ENCODE data around the gene ANAPC4. TPM values are rescaled to one million over a fixed set of nuclear protein-coding genes. Genes with fewer than 3 reads are reported as not detected.

ANAPC4 gene
- total RNA-seq, 2 donors from 2014 or later = 41.7 to 46.4 TPM

GRCh38 chr4:25448379-25449109, 71.5 kb downstream of the ANAPC4 start:
- DNase-seq = no peak
- no peaks in the 10 kb centered on the region for H3K27me3 Mint-ChIP-seq (ENCODE audit: insufficient read depth)
- WGBS, 2 experiments (ENCODE audit: insufficient coverage in 1 of 2, insufficient read length in 1 of 2) = 86 to 100% methylated on average over 2 to 5 of the region's 5 CpGs
- H3K9me3 ChIP-seq (ENCODE audit: control insufficient read depth, low read length) = no peaks in the 10 kb centered on the region
- H3K27ac Mint-ChIP-seq = no peak overlapping the region
- peaks cover 7% of the 10 kb centered on the region for H3K4me1 Mint-ChIP-seq
- no peaks in the 10 kb centered on the region for H3K4me1 ChIP-seq (ENCODE audit: control insufficient read depth, insufficient read depth, low read length)
- H3K36me3 Mint-ChIP-seq (ENCODE audit: low read depth) = no peaks in the 10 kb centered on the region
- no peak overlapping the region for H3K9ac ChIP-seq (ENCODE audit: extremely low read depth, low read length, poor library complexity, severe bottlenecking)
- H3K4me3 Mint-ChIP-seq = no peak overlapping the region
- no peaks in the 10 kb centered on the region for H3K9me3 Mint-ChIP-seq
- H3K27ac ChIP-seq (ENCODE audit: low read depth, low read length) = no peak overlapping the region
- H3K36me3 ChIP-seq (ENCODE audit: control insufficient read depth, insufficient read depth, low read length) = no peaks in the 10 kb centered on the region
- no peak overlapping the region for H3K4me3 ChIP-seq (ENCODE audit: low read length)
- TF ChIP-seq, protein P1, sequence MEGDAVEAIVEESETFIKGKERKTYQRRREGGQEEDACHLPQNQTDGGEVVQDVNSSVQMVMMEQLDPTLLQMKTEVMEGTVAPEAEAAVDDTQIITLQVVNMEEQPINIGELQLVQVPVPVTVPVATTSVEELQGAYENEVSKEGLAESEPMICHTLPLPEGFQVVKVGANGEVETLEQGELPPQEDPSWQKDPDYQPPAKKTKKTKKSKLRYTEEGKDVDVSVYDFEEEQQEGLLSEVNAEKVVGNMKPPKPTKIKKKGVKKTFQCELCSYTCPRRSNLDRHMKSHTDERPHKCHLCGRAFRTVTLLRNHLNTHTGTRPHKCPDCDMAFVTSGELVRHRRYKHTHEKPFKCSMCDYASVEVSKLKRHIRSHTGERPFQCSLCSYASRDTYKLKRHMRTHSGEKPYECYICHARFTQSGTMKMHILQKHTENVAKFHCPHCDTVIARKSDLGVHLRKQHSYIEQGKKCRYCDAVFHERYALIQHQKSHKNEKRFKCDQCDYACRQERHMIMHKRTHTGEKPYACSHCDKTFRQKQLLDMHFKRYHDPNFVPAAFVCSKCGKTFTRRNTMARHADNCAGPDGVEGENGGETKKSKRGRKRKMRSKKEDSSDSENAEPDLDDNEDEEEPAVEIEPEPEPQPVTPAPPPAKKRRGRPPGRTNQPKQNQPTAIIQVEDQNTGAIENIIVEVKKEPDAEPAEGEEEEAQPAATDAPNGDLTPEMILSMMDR (conservative IDR thresholded peaks at IDR 0.05) = no peak
- no peaks in the 10 kb centered on the region for H3K27me3 ChIP-seq (ENCODE audit: control insufficient read depth, insufficient read depth, low read length, poor library complexity, severe bottlenecking)

DNA sequence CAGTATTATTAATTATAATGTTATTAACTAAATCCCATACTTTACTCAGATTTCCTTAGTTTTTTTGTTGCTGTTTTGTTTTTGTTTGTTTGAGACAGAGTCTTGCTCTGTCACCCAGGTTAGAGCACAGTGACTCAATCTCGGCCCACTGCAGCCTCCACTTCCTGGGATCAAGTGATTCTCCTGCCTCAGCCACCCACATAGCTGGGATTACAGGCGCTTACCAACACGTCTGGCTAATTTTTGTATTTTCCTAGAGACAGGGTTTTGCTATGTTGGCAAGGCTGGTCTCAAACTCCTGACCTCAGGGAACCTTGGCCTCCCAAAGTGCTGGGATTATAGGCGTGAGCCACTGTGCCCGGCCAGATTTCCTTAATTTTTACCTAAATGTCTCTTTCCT, 72.2 kb downstream of the ANAPC4 start:
- 74 to 81% methylated on average over 5 of the region's 5 CpGs for WGBS, 2 experiments (ENCODE audit: insufficient coverage in 1 of 2, insufficient read length in 1 of 2)
- Histone ChIP-seq H3K27ac (ENCODE audit: low read depth, low read length) (no peak overlapping the region), H3K27me3 (ENCODE audit: control insufficient read depth, insufficient read depth, low read length, poor library complexity, severe bottlenecking) (no peaks in the 10 kb centered on the region), H3K4me3 (ENCODE audit: low read length) (no peak overlapping the region), H3K9me3 (ENCODE audit: control insufficient read depth, low read length) (no peaks in the 10 kb centered on the region), H3K36me3 (ENCODE audit: control insufficient read depth, insufficient read depth, low read length) (no peaks in the 10 kb centered on the region), H3K9ac (ENCODE audit: extremely low read depth, low read length, poor library complexity, severe bottlenecking) (no peak overlapping the region), H3K4me1 (ENCODE audit: control insufficient read depth, insufficient read depth, low read length) (peaks cover 4% of the 10 kb centered on the region)
- TF ChIP-seq, protein P1 (conservative IDR thresholded peaks at IDR 0.05) = no peak
- Mint-ChIP-seq H3K4me1 (peaks cover 7% of the 10 kb centered on the region), H3K9me3 (no peaks in the 10 kb centered on the region), H3K27ac (no peak overlapping the region), H3K27me3 (ENCODE audit: insufficient read depth) (no peaks in the 10 kb centered on the region), H3K4me3 (no peak overlapping the region), H3K36me3 (ENCODE audit: low read depth) (no peaks in the 10 kb centered on the region)
- no peak for DNase-seq

DNA sequence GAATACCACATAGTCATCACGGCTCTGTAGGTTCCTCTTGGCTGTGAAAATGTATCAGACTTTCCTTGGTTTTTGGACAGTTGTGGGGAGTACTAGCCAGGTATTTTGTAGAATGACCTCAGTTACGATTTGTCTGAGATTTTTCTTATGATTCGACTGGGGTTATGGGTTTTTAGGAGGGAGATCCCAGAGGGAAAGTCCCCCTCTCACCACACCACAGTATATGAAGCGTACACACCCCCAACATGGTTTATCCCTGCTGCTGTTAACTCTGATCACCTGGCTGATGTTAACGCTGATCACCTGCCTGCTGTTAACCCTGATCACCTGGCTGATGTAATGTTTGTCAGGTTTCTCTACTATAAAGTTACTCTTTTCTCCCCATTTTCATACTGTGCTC, 72.6 kb downstream of the ANAPC4 start:
- Mint-ChIP-seq H3K4me1 (peaks cover 7% of the 10 kb centered on the region), H3K27ac (no peak overlapping the region), H3K36me3 (ENCODE audit: low read depth) (no peaks in the 10 kb centered on the region), H3K4me3 (no peak overlapping the region), H3K27me3 (ENCODE audit: insufficient read depth) (no peaks in the 10 kb centered on the region), H3K9me3 (no peaks in the 10 kb centered on the region)
- H3K36me3 ChIP-seq (ENCODE audit: control insufficient read depth, insufficient read depth, low read length) = no peaks in the 10 kb centered on the region
- no peak overlapping the region for H3K4me3 ChIP-seq (ENCODE audit: low read length)
- H3K27me3 ChIP-seq (ENCODE audit: control insufficient read depth, insufficient read depth, low read length, poor library complexity, severe bottlenecking) = no peaks in the 10 kb centered on the region
- no peak for DNase-seq
- no peak overlapping the region for H3K9ac ChIP-seq (ENCODE audit: extremely low read depth, low read length, poor library complexity, severe bottlenecking)
- TF ChIP-seq, protein P1 (conservative IDR thresholded peaks at IDR 0.05) = no peak
- 90 to 94% methylated on average over 2 to 5 of the region's 5 CpGs for WGBS, 2 experiments (ENCODE audit: insufficient coverage in 1 of 2, insufficient read length in 1 of 2)
- H3K4me1 ChIP-seq (ENCODE audit: control insufficient read depth, insufficient read depth, low read length) = peaks cover 7% of the 10 kb centered on the region
- H3K27ac ChIP-seq (ENCODE audit: low read depth, low read length) = no peak overlapping the region
- H3K9me3 ChIP-seq (ENCODE audit: control insufficient read depth, low read length) = no peaks in the 10 kb centered on the region
